NCI-H2227 treated with DMSO at 0.1 percent for 48 hours (cell line): ENCODE measurements around the gene DGKI.

Experiments used
- DNase-seq: peaks from one replicate; lab custom pipeline; 2025; lab: John Stamatoyannopoulos, UW

DGKI gene

GRCh38 chr7:137652721-137653120 is 194.1 kb downstream of the DGKI start:
- DNase-seq: no peak

DNA sequence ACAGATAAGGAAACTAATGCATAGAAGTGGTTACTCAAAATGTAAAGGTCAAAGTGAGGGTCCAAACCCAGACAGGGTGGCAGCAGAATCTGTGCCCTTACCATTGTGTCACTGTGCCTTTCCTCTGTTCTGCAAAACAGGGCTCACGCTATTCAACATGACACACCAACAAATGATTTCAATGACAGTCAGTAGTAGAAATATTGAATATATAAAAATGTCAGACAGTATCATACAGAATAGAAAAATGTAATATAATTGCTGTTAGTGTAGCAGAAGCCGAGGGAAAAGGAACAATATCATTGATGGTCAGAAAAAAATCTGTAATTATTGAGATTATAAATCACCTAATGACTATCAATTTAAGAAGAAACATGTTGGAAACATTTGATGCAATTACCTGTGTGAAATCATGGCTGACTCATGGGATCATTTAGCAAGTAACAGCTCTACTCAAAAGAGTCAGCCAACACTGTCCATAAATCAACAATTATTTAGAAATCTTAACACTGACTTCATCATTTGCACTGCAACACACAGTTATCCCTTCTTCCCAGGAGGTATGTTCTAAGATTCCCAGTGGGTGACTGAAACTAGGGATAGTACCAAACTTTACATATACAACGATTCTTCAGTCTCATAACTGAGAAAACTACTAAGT is 198.7 kb downstream of the DGKI start:
- DNase-seq: no peak

DNA sequence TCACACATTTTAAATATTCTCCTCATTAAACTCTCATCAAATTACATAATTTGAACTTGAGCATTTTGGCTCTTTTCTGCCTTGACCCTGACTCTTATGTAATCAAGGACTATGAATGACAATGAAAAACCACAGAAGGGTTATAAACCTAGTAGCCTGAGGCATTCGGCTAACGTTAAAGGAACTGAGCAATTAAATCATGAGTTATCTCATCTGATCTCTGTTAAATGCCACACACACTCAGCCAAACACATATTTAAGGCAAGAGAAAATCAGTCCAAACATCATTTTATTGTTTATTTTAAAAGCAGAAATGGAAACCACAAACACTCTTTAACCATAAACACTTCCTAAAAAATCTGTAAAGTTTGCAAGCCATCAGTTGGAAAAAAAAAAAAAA is 204.3 kb downstream of the DGKI start:
- DNase-seq: no peak

GRCh38 chr7:137642031-137642430 is 204.7 kb downstream of the DGKI start:
- DNase-seq: no peak

DNA sequence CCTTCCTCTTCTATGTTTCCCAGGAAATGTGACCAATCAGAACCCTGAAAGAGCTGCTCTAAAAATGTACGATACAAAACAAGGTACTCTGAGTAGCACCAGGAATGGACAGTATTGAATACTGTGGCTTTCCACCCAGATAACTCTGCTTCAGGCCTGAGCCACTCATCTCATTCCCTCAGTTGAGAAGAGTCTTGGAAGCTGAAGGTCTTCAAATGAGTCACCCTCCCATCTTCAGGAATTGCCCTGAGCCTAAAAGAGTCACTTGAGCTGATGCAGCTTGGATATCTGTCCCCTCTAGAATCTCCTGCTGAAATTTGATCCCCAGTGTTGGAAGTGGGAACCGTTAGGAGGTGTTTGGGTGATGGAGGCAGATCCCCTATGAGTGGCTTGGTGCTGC is 210.4 kb downstream of the DGKI start:
- no peak for DNase-seq

GRCh38 chr7:137635874-137636273 is 210.9 kb downstream of the DGKI start:
- no peak for DNase-seq

DNA sequence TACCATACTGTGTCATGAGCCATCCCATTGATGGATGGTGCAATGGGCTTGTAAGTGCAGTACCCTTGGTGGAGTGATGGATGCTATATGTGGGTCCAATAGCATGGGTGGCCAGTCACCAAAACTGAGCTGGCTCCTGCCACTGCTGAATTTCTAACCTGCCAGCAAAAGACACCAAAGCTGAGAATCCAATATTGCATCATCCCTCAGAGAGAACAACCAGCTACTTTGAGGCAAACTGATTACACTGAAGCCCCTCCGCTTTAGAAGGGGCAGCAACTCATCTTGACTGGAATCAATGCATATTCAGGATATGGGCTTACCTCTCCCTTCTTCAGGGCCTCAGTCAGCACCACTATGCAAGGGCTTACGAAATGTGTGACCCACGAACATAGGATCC is 211.6 kb downstream of the DGKI start:
- DNase-seq: no peak

- DNase-seq: no peak
Measured at GRCh38 chr7:137634356-137634755, 212.4 kb downstream of the DGKI start.

DNA sequence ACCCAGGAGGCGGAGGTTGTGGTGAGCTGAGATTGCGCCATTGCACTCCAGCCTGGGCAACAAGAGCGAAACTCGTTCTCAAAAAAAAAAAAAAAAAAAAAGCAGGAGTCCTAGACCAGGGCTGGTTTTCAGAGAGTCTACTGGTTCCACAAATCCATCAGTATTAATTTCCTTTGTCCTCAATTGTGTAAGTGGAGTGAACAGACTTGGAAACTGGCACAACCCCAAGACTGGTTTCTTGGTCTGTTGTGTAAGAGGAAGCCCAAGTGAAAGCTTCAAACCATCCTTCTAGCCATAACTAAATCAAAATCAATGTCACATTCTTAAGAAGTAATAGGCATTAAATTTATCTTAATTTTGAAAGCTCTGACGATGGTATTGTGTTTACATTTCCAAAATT is 213.6 kb downstream of the DGKI start:
- DNase-seq: no peak

DNA sequence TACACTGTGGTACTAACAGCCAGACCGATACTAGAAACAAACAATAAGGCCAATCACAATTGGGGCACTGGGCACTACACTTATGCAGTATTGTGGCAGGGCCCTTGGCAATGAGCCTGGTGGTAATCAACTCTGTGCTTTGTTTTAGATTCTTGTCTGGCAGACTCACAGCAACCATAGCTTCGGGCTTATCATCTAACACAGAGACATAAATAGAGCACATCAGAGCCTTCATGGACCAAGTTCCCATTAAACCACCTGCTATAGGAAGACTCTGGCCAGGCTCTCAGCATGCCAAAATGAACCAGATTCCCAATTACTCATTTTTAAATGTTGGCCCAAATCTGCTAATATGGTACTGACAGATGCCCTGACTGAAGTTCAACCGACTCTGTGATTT is 218.6 kb downstream of the DGKI start:
- DNase-seq: no peak

- DNase-seq: peak; percentile 25
Measured at GRCh38 chr7:137626469-137627067, 220.2 kb downstream of the DGKI start.

- DNase-seq: no peak
Measured at GRCh38 chr7:137625197-137625596, 221.6 kb downstream of the DGKI start.

DNA sequence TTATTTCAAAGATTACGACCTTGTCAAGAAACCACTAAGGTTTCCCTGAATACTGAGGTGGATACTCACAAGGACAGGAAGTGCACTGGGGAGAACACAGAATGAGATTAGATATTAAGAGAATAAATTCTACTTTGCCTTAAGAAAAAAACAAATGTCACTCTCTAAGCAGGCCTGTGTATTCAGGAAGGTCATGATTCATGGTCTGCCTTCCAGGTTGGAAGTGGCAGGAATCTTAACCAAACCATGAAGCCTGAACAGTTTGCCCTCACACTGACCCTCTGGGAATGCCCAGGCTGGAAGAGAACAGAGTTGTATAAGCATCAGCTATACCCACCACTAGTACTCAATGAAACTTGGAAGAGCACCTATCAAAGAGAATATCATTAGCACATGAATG is 227.6 kb downstream of the DGKI start:
- no peak for DNase-seq

GRCh38 chr7:137618748-137619147 is 228.0 kb downstream of the DGKI start:
- no peak for DNase-seq

- DNase-seq: no peak
Measured at GRCh38 chr7:137613006-137613525, 233.7 kb downstream of the DGKI start.

- DNase-seq: no peak
Measured at GRCh38 chr7:137611606-137612005, 235.2 kb downstream of the DGKI start.

DNA sequence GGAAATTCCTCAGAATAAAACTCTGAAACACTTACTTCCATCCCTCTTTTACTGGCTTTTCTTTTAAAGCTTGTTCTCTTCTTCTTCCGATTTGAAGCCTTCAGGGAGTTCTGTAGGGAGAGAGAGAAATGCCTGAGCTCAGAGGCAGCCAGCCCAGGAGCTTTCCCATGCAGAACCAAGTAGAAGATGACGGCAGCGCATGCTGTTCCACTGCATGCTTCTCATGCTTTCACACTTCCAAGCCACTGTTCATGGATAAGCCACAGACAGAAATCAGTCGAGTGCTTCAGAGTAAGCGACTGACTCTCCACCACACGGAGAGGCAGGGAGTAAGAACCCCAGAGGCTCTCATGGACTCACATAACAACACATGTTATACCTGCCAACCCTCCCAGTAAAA is 237.3 kb downstream of the DGKI start:
- DNase-seq: no peak

DNA sequence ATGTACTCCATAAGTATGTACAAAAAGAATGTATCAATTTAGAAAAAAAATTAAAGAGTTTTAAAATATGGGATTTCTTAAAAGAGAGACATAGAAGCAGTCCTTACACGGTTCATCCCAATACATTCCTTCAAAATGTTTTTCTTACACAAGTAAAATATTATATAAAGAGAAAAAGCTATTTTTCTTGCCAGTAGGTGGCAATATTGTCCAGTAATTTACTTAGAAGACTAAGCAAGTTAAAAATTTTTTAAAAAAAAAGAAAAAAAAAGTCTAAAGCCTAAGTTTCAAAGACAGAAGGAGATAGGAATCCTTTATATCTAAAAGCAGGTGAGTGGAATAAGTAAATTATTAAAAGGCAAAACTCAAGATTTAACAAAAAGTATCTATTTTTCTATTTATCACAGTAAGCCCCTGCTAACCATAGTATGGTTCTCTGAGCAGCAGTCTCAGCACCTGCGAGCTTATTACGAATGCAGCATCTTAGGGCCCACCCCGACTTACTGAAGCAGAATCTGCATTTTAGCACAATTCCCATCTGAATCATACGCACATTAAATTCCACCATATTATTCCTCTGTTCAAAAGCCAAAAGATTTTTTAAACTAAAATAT is 240.6 kb downstream of the DGKI start:
- DNase-seq: peak; percentile 73

DNA sequence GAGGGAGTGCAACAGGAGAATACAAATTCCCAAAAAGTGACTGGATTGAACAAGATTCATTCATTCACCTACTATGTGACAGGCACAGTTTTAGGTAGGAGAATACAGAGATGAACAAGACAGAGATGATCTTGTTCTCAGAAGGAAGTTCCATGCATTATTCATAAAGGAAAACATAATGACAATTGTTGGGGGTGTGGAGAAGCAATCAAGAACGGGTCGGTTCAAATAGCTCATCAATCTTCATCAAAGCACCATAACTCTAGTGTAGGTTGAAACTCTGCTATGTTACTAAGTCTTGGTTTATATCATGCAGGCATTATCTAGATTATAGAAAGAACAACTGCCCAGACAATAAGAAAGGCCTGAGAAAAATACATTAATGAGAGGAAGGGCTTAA is 243.7 kb downstream of the DGKI start:
- no peak for DNase-seq

DNA sequence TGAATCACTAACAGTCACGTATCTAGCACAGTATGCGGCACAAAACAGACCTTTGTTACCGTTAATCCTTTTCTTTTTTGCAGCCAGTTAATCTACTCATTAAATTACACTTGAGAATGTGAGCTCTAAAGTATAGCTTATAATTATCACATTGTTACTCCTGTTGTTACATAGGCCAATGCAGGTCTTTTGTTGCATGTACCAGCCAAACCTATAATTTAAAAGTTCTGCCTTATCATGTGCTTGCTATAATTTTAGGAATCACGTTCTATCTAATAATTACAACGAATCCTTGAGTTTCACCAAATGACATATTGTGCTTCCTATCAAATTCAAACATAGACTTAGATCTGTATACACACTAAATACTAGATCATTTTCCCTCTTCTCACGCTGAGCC is 245.1 kb downstream of the DGKI start:
- peak; percentile 98 for DNase-seq

GRCh38 chr7:137597856-137598255 is 248.9 kb downstream of the DGKI start:
- no peak for DNase-seq

DNA sequence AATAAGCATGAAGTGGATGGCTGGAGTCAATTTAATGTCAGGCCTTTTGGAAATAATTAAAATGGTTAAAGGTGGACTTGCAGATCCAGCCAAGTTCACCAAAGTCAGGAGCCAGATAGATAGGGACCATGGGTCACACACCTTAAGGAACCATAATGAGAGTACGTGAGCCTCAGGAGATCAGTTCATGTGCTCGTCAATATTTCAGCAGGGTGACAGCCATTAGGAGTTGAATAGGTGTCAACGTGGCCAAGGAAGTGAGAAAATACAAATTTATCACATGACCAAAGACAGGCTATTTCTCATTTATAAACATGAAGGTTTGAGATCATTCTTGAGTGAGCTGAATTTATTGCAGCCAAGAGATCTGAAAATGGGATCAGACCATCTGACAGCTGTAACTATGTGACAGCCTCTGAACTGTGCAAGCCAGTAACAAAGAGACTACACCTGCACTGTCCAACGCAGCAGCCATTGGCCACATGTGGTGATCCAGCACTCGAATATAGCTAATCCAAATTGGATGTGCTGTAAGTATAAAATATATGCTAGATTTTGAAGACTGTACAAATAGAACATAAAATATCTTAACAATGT is 253.6 kb downstream of the DGKI start:
- no peak for DNase-seq

GRCh38 chr7:137592232-137592896 is 254.4 kb downstream of the DGKI start:
- DNase-seq: peak; percentile 66
